ENCODE results near the gene BOK.
A peak's percentile ranks its signal among the peaks of the same experiment; 100 is the strongest.
"Not testable (repeated sequence)": the region's sequence is repeated elsewhere in the genome, so short reads cannot be mapped to it uniquely, and the experiment has no call there.

BOK gene

GRCh38 chr2:241559323-241560161 lies 997 bp downstream of the BOK start:
- DNase-seq (ENCODE audit: low spot score) = peak; percentile 79

- DNase-seq (ENCODE audit: low spot score) = no peak
Observed at GRCh38 chr2:241560162-241560882, 1.8 kb downstream of the BOK start.

- DNase-seq (ENCODE audit: low spot score) = peak; percentile 58
Observed at GRCh38 chr2:241560883-241561474, 2.4 kb downstream of the BOK start.

GRCh38 chr2:241561832-241562231 lies 3.3 kb downstream of the BOK start:
- DNase-seq (ENCODE audit: low spot score) = peak; percentile 95

GRCh38 chr2:241562269-241562891 lies 3.8 kb downstream of the BOK start:
- peak; percentile 5 for DNase-seq (ENCODE audit: low spot score)

GRCh38 chr2:241563031-241563507 lies 4.5 kb downstream of the BOK start:
- no peak for DNase-seq (ENCODE audit: low spot score)

GRCh38 chr2:241563571-241563980 lies 5.0 kb downstream of the BOK start:
- DNase-seq (ENCODE audit: low spot score) = no peak

GRCh38 chr2:241563981-241564595 lies 5.5 kb downstream of the BOK start:
- DNase-seq (ENCODE audit: low spot score) = peak; percentile 14

- DNase-seq (ENCODE audit: low spot score) = peak; percentile 38
Observed at GRCh38 chr2:241564596-241565410, 6.3 kb downstream of the BOK start.

GRCh38 chr2:241565411-241565810 lies 6.9 kb downstream of the BOK start:
- no peak for DNase-seq (ENCODE audit: low spot score)

GRCh38 chr2:241566021-241566420 lies 7.5 kb downstream of the BOK start:
- DNase-seq (ENCODE audit: low spot score) = not testable (repeated sequence)

GRCh38 chr2:241566468-241566867 lies 7.9 kb downstream of the BOK start:
- no peak for DNase-seq (ENCODE audit: low spot score)

- not testable (repeated sequence) for DNase-seq (ENCODE audit: low spot score)
Observed at GRCh38 chr2:241567266-241567665, 8.7 kb downstream of the BOK start.

- no peak for DNase-seq (ENCODE audit: low spot score)
Observed at GRCh38 chr2:241567776-241568175, 9.2 kb downstream of the BOK start.

GRCh38 chr2:241568726-241569125 lies 10.2 kb downstream of the BOK start:
- DNase-seq (ENCODE audit: low spot score) = no peak

GRCh38 chr2:241569831-241570281 lies 11.3 kb downstream of the BOK start:
- DNase-seq (ENCODE audit: low spot score) = no peak

GRCh38 chr2:241570961-241571581 lies 12.5 kb downstream of the BOK start:
- DNase-seq (ENCODE audit: low spot score) = no peak

GRCh38 chr2:241571821-241572620 lies 13.5 kb downstream of the BOK start:
- DNase-seq (ENCODE audit: low spot score) = no peak

GRCh38 chr2:241572915-241573651 lies 14.5 kb downstream of the BOK start:
- DNase-seq (ENCODE audit: low spot score) = not testable (repeated sequence)
